Hematopoietic multipotent progenitor cell treated with erythropoietin and hydrocortisone succinate and interleukin-3 and kit ligand, for 17 days (in vitro differentiated cells): ENCODE results near the gene FBXL12.
"Not testable (repeated sequence)": the region's sequence is repeated elsewhere in the genome, so short reads cannot be mapped to it uniquely, and the experiment has no call there.

Experiments used
- DNase-seq: peaks from one replicate; pipeline ENCODE4 v3.0.0-alpha.2; 2015; ENCODE audit warnings: low spot score

Gene FBXL12

GRCh38 chr19:9818734-9819595 lies at the start of gene FBXL12:
TSS of gene FBXL12 (minus strand) at chr19:9819079. CDS start at chr19:9818813, 266 bp downstream.
- DNase-seq = peak; percentile 96

GRCh38 chr19:9865732-9866501 lies 47.0 kb upstream of the FBXL12 start:
- no peak for DNase-seq

GRCh38 chr19:9863759-9864158 lies 44.9 kb upstream of the FBXL12 start:
- no peak for DNase-seq

GRCh38 chr19:9862938-9863337 lies 44.1 kb upstream of the FBXL12 start:
- no peak for DNase-seq

- no peak for DNase-seq
Observed at GRCh38 chr19:9861503-9861902, 42.6 kb upstream of the FBXL12 start.

- DNase-seq = no peak
Observed at GRCh38 chr19:9860407-9860806, 41.5 kb upstream of the FBXL12 start.

- no peak for DNase-seq
Observed at GRCh38 chr19:9858766-9859165, 39.9 kb upstream of the FBXL12 start.

GRCh38 chr19:9857920-9858746 lies 39.3 kb upstream of the FBXL12 start:
- DNase-seq = no peak

- no peak for DNase-seq
Observed at GRCh38 chr19:9857076-9857721, 38.3 kb upstream of the FBXL12 start.

GRCh38 chr19:9856609-9857008 lies 37.7 kb upstream of the FBXL12 start:
- DNase-seq = no peak

GRCh38 chr19:9854282-9854846 lies 35.5 kb upstream of the FBXL12 start:
- DNase-seq = no peak

- no peak for DNase-seq
Observed at GRCh38 chr19:9850235-9850959, 31.5 kb upstream of the FBXL12 start.

GRCh38 chr19:9849791-9850190 lies 30.9 kb upstream of the FBXL12 start:
- no peak for DNase-seq

GRCh38 chr19:9848762-9849161 lies 29.9 kb upstream of the FBXL12 start:
- DNase-seq = no peak

GRCh38 chr19:9848060-9848459 lies 29.2 kb upstream of the FBXL12 start:
- no peak for DNase-seq

GRCh38 chr19:9847087-9847671 lies 28.3 kb upstream of the FBXL12 start:
- peak; percentile 24 for DNase-seq

- not testable (repeated sequence) for DNase-seq
Observed at GRCh38 chr19:9843626-9844273, 24.9 kb upstream of the FBXL12 start.

GRCh38 chr19:9842834-9843625 lies 24.2 kb upstream of the FBXL12 start:
- DNase-seq = no peak

- no peak for DNase-seq
Observed at GRCh38 chr19:9839415-9839814, 20.5 kb upstream of the FBXL12 start.
